Activated CD8-positive, alpha-beta T cell treated with anti-CD3 and anti-CD28 coated beads, Interleukin-2, amount 10 ng/mL, durations not matched to agents 7 days and 5 days (primary cell): Measurements from ENCODE around the gene MACO1. TPM values are rescaled to one million over a fixed set of nuclear protein-coding genes. Genes with fewer than 3 reads are reported as not detected.

ENCODE experiments used
- ATAC-seq: fragments of 150-1000 bp; cut with Tn5 transposase; one replicate; pipeline ENCODE4 v1.10.0; 2021; ENCODE audit warnings: moderate library complexity
- CTCF ChIA-PET: fragments of 350-600 bp; sonication (Branson Sonifier 250); formaldehyde crosslinking; loops from one replicate; lab custom pipeline; 2021; ENCODE audit warnings: antibody characterized with exemption; lab: Charles Lee
- POLR2A ChIA-PET: fragments of 350-600 bp; sonication (Branson Sonifier 250); formaldehyde crosslinking; loops from one replicate; lab custom pipeline; 2021; ENCODE audit warnings: antibody characterized with exemption; lab: Charles Lee
- DNase-seq: peaks from one replicate; pipeline ENCODE4 v3.0.0-alpha.2; 2020
- H3K27ac Mint-ChIP-seq: one replicate; pipeline ENCODE4 v1.8.0; 2021; ENCODE audit warnings: mild to moderate bottlenecking, mixed read lengths
- H3K27me3 Mint-ChIP-seq: one replicate; pipeline ENCODE4 v1.8.0; 2021; ENCODE audit warnings: low read depth, mixed read lengths
- H3K36me3 Mint-ChIP-seq: one replicate; pipeline ENCODE4 v1.8.0; 2021; ENCODE audit warnings: low read depth, mixed read lengths
- H3K4me1 Mint-ChIP-seq: one replicate; pipeline ENCODE4 v1.8.0; 2021; ENCODE audit warnings: low read depth, mixed read lengths
- H3K4me3 Mint-ChIP-seq: one replicate; pipeline ENCODE4 v1.8.0; 2021; ENCODE audit warnings: mild to moderate bottlenecking, mixed read lengths
- H3K9me3 Mint-ChIP-seq: one replicate; pipeline ENCODE4 v1.8.0; 2022; ENCODE audit warnings: mixed read lengths; ENCODE audit not compliant: insufficient read depth
- total RNA-seq, 2 experiments: library from RNA; stranded (reverse); gene quantifications; one replicate each; pipeline ENCODE4 v1.2.3, GENCODE V29; 2021

MACO1 gene
- total RNA-seq, 2 experiments from 2014 or later: 16.4 to 17.2 TPM

DNA sequence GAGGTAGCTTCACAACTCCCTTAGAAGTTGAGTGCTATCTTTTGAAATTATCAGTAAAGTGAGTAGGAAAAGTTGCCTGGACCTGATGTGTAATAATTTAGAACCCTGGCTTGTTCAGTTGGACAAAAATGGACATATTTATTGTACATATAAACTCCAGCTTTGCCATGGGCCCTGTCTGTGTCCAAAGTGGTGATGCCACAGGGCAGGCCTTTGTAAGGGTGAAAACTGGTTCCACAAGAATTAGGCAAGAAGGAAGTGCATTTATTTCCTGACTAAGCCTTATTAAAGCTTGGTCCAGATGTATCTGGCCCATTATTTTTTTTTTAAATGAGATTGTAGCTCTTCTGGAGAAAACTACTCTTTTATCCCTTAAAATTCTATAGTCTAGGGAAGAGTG lies 47.9 kb downstream of the MACO1 start:
- Mint-ChIP-seq H3K4me3 (no peak overlapping the region), H3K9me3 (no peaks in the 10 kb centered on the region), H3K27ac (no peak overlapping the region), H3K27me3 (no peaks in the 10 kb centered on the region), H3K4me1 (peaks cover 31% of the 10 kb centered on the region), H3K36me3 (peaks cover 14% of the 10 kb centered on the region)
- CTCF ChIA-PET: interaction anchor here (1.3 to 6.4 kb wide), 2 partner anchors 8 to 14 kb away, joined by 3 to 76 read pairs; no protein-coding TSS in a partner anchor
- DNase-seq: no peak
- ATAC-seq: no peak
- POLR2A ChIA-PET: no interaction called here

DNA sequence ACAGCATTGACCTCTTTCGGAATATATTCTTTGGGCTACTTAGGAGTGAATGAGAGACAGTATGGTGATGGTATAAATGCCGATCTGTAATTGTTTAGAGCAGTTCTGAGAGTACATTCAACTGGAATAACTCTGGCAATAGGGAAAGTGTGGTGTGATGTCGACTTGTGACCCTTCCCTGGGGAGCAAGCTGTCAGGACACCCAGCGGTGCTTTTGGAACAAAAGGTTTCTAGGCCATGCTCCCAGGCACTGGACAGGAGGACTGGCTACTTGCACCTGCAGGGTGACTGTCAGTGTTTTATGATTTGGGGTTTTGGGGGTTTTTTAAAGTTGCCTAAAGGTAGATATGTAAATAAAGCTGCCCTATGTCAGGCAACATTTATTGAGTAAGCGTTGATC lies 50.9 kb downstream of the MACO1 start:
- H3K27me3 Mint-ChIP-seq: no peaks in the 10 kb centered on the region
- ATAC-seq (no peak), DNase-seq (no peak)
- no peak overlapping the region for H3K27ac Mint-ChIP-seq
- ChIA-PET POLR2A (no interaction called here), CTCF (interaction anchor here (0.9 to 1.2 kb wide), 2 partner anchors 31 to 51 kb away, joined by 3 read pairs; partner anchors contain the start of gene MACO1)
- no peaks in the 10 kb centered on the region for H3K9me3 Mint-ChIP-seq
- peaks cover 9% of the 10 kb centered on the region for H3K4me1 Mint-ChIP-seq
- H3K36me3 Mint-ChIP-seq: peaks cover 27% of the 10 kb centered on the region
- no peak overlapping the region for H3K4me3 Mint-ChIP-seq

DNA sequence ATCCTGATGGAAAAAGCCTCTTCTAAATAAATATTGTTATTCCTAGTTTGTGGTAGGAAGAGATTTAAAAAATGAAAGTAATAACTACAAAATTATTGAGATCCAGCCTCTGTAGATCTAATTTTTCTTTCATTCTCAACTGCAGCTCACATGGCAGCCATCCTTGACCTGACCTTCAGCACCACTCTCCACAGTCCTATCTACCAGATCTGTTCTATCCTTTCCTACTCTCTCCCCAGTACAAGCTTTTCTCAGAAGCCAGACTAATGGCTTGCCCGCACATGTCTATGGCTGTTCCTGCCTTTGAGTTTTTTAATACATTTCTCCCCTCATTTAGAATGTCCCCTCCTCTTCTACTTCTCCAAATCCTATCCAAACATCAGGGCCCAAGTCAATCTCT lies 51.5 kb downstream of the MACO1 start:
- H3K27me3 Mint-ChIP-seq: no peaks in the 10 kb centered on the region
- H3K9me3 Mint-ChIP-seq: no peaks in the 10 kb centered on the region
- ChIA-PET POLR2A (no interaction called here), CTCF (interaction anchor here (1.2 to 1.5 kb wide), 2 partner anchors 32 to 54 kb away, joined by 3 to 4 read pairs; no protein-coding TSS in a partner anchor)
- DNase-seq (no peak), ATAC-seq (no peak)
- no peak overlapping the region for H3K4me3 Mint-ChIP-seq
- peaks cover 26% of the 10 kb centered on the region for H3K36me3 Mint-ChIP-seq
- H3K27ac Mint-ChIP-seq: no peak overlapping the region
- peaks cover 4% of the 10 kb centered on the region for H3K4me1 Mint-ChIP-seq

DNA sequence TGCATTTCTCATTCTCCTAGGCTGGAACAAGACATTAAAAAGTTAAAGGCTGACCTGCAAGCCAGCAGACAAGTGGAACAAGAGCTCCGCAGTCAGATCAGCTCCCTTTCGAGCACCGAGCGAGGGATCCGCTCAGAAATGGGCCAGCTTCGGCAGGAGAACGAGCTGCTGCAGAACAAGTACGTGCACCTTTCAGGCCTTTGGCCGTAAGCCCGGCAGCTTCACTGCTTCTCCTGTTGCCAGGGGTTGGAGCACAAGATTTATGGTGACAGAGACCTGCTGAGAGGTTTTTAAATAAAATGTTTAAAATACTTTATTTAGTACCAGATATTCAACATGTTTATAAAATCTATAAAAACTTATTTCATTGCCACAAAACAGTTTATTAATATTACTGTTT lies 53.4 kb downstream of the MACO1 start:
- POLR2A ChIA-PET: interaction anchor here (0.6 kb wide), 1 partner anchor 291 kb away, joined by 3 read pairs; no protein-coding TSS in a partner anchor
- Mint-ChIP-seq H3K4me1 (peaks cover 3% of the 10 kb centered on the region), H3K9me3 (no peaks in the 10 kb centered on the region), H3K27ac (no peak overlapping the region), H3K27me3 (no peaks in the 10 kb centered on the region), H3K36me3 (peaks cover 31% of the 10 kb centered on the region), H3K4me3 (no peak overlapping the region)
- DNase-seq (no peak), ATAC-seq (no peak)
- CTCF ChIA-PET: interaction anchor here (1.6 to 6.2 kb wide), 2 partner anchors 7 to 37 kb away, joined by 4 to 76 read pairs; no protein-coding TSS in a partner anchor

DNA sequence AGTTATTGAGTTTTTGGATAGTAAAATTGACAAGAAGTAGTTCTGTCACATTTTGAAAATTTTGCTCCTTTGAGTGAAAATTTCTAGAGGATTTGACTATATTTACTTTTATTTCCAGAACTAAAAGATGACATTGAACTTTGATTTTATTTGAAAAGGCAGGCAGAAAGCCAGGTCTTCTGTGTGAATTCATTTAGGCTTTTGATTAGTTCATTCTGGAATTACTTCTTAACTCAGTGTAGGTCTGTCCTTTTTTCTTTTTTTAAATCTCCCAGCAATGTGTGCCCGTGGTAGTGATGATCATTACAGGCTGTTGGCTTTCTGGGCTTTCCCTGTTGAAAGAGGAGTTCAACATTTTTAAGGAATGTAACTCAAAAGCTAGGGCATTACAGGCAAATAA lies 53.8 kb downstream of the MACO1 start:
- no peak for DNase-seq
- H3K4me3 Mint-ChIP-seq: no peak overlapping the region
- H3K4me1 Mint-ChIP-seq: peaks cover 3% of the 10 kb centered on the region
- H3K27me3 Mint-ChIP-seq: no peaks in the 10 kb centered on the region
- no peak overlapping the region for H3K27ac Mint-ChIP-seq
- ChIA-PET CTCF (interaction anchor here (1.0 to 6.2 kb wide), 4 partner anchors 7 to 81 kb away, joined by 3 to 76 read pairs (median 9); no protein-coding TSS in a partner anchor), POLR2A (interaction anchor here (0.6 kb wide), 1 partner anchor 291 kb away, joined by 3 read pairs; no protein-coding TSS in a partner anchor)
- H3K9me3 Mint-ChIP-seq: no peaks in the 10 kb centered on the region
- H3K36me3 Mint-ChIP-seq: peaks cover 35% of the 10 kb centered on the region
- no peak for ATAC-seq

DNA sequence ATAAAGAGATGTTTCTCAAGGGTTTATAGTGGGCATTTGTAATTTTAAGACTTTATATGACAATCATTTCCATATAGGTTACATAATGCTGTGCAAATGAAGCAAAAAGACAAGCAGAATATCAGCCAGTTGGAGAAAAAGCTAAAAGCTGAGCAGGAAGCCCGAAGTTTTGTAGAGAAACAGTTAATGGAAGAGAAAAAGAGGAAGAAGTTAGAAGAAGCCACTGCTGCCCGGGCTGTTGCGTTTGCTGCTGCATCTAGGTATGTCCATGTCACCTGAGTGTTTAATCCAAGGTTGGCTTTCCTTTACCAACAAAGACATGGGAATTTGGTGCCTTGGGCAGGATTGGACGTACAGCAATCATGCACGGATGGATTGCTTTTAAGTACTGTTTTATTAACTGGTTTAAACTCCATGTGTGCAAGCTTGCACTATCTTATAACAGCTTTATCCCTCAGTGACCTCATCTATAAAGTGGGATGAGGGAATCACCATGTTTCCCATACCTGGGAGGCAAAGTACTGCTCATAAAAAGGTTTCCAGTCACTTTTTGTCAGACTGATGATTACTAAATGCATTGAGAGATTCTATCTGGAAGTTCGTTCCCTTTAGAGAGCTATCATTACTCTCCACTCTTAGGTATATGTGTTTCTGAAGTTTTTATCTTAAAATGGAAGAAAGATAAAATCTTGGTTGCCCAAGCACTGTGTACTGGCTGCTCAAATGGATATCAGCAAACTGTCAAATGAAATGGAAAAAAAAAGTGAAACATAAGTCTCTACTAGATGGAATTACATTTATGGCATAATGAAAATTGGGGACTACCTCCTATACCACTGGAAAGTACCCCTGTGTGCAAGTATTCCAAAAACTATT lies 55.1 kb downstream of the MACO1 start:
- Mint-ChIP-seq H3K27me3 (no peaks in the 10 kb centered on the region), H3K36me3 (peaks cover 44% of the 10 kb centered on the region), H3K9me3 (no peaks in the 10 kb centered on the region), H3K27ac (no peak overlapping the region), H3K4me3 (no peak overlapping the region), H3K4me1 (peaks cover 3% of the 10 kb centered on the region)
- no peak for ATAC-seq
- CTCF ChIA-PET: interaction anchor here (0.7 to 6.2 kb wide), 8 partner anchors 8 to 80 kb away, joined by 3 to 76 read pairs (median 12); no protein-coding TSS in a partner anchor
- POLR2A ChIA-PET: no interaction called here
- no peak for DNase-seq

DNA sequence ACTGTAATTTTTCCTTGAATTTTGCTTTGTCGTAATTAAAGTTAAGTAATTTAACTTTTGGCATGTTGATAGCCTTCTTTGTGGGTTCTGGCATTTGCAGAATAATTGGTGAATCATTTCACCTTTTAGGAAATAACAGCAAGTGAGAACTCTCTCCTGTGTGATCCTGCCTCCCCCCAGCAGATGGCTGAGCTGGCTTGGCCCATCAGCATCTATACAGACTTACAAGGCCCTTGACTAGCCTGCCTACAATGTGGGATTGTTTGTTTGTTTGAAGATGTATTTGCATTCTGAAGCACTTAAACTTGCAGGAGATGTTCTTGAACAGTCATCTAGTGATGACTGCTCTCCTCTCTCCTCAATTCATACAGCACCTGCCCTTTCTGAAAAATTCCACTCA lies 55.9 kb downstream of the MACO1 start:
- H3K27me3 Mint-ChIP-seq: no peaks in the 10 kb centered on the region
- POLR2A ChIA-PET: no interaction called here
- DNase-seq (no peak), ATAC-seq (no peak)
- peaks cover 49% of the 10 kb centered on the region for H3K36me3 Mint-ChIP-seq
- no peak overlapping the region for H3K4me3 Mint-ChIP-seq
- CTCF ChIA-PET: interaction anchor here (0.7 to 6.2 kb wide), 13 partner anchors 9 to 80 kb away, joined by 3 to 76 read pairs (median 9); no protein-coding TSS in a partner anchor
- H3K27ac Mint-ChIP-seq: no peak overlapping the region
- H3K4me1 Mint-ChIP-seq: peaks cover 3% of the 10 kb centered on the region
- H3K9me3 Mint-ChIP-seq: no peaks in the 10 kb centered on the region

DNA sequence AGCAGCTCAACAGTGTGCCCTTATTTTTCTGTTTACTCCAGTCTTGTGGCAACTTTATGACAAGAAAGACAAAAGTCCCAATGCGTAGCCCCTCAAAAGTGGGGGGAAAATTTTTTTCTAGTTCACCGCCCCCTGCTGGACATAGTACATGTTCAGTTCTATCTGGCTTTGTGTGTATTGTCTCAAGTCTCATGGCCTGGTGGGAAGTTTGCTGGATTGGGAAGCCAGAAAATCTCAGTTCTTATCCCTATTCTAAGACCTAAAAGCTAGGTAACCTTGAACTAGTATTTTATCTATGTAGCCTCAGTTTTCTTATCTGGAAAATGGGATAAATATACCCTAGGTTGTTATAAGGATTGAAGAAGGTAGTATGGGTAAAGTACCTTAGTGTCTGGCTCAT lies 56.9 kb downstream of the MACO1 start:
- DNase-seq: peak; percentile 51
- CTCF ChIA-PET: interaction anchor here (0.6 to 6.2 kb wide), 24 partner anchors 10 to 93 kb away, joined by 3 to 76 read pairs (median 6); no protein-coding TSS in a partner anchor
- POLR2A ChIA-PET: interaction anchor here (0.6 kb wide), 1 partner anchor 44 kb away, joined by 6 read pairs; no protein-coding TSS in a partner anchor
- no peaks in the 10 kb centered on the region for H3K9me3 Mint-ChIP-seq
- no peaks in the 10 kb centered on the region for H3K4me1 Mint-ChIP-seq
- no peaks in the 10 kb centered on the region for H3K27me3 Mint-ChIP-seq
- ATAC-seq: no peak
- no peak overlapping the region for H3K4me3 Mint-ChIP-seq
- H3K27ac Mint-ChIP-seq: no peak overlapping the region
- H3K36me3 Mint-ChIP-seq: peaks cover 58% of the 10 kb centered on the region

DNA sequence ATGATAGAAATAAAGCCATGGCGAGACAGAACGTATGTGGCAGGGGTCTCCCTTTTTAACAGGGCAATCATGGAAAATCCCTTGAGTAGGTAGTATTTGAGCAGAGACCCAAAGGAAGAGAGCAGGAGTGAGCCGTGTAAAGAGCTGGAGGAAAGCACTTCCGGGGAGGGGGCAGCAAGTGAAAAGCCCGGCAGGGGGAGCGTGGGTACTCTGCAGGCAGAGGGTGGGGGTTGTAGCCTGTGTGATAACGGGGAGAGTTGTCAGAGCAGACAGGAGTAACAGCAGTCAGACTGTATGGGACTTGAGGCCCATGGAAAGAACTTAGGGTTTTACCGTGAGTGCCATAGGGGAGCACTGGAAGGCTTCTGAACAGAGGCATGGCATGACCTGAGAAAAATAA lies 61.6 kb downstream of the MACO1 start:
- ChIA-PET CTCF (interaction anchor here (0.7 to 1.3 kb wide), 4 partner anchors 11 to 162 kb away, joined by 3 to 4 read pairs (median 3); no protein-coding TSS in a partner anchor), POLR2A (no interaction called here)
- no peak for DNase-seq
- H3K27ac Mint-ChIP-seq: no peak overlapping the region
- no peaks in the 10 kb centered on the region for H3K9me3 Mint-ChIP-seq
- H3K27me3 Mint-ChIP-seq: no peaks in the 10 kb centered on the region
- peaks cover 52% of the 10 kb centered on the region for H3K36me3 Mint-ChIP-seq
- ATAC-seq: no peak
- no peak overlapping the region for H3K4me3 Mint-ChIP-seq
- H3K4me1 Mint-ChIP-seq: peaks cover 5% of the 10 kb centered on the region

DNA sequence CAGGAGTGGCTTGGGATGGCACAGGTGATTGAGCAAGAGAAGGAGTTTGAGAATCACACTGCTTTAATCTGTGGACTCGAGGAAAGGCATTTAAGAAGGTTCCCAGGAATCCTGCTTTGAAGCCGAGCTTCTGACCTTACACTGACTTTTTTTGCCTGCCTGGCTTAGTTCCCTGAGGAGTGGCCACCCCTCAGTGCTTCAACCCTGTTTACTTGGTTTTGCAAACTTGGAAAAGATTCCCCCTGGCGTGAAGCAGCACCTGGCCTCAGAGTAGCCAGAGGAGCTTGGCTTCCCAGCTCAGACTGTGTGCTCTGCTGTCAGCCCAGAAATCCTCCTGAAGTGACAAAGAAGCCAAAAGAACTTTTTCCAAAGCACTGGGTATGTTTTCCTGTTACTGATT lies 64.3 kb downstream of the MACO1 start:
- H3K36me3 Mint-ChIP-seq: peaks cover 48% of the 10 kb centered on the region
- no peaks in the 10 kb centered on the region for H3K9me3 Mint-ChIP-seq
- peaks cover 9% of the 10 kb centered on the region for H3K4me1 Mint-ChIP-seq
- DNase-seq (no peak), ATAC-seq (no peak)
- H3K27me3 Mint-ChIP-seq: no peaks in the 10 kb centered on the region
- H3K4me3 Mint-ChIP-seq: no peak overlapping the region
- ChIA-PET POLR2A (no interaction called here), CTCF (interaction anchor here (0.6 to 4.7 kb wide), 4 partner anchors 8 to 26 kb away, joined by 3 to 35 read pairs (median 4); no protein-coding TSS in a partner anchor)
- no peak overlapping the region for H3K27ac Mint-ChIP-seq

DNA sequence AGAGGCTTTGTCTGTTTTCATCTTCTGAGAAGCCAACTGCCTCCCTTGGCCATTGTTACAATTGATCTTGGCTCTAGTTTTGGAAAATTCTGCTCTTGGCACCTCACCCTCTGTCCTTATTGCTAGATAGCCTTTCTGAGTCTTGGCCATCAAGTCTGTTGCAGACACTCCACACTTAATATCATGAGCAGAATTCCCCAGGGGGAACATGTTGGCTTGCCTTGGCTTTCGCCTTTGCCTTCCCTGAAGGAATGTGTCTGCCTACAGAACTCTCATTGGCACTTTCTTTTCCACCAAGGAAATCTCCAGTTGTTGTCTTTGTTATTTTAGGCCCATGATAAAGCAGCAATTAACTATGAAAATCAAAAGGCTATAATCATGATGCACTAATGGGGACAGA lies 70.0 kb downstream of the MACO1 start:
- Mint-ChIP-seq H3K4me1 (peaks cover 9% of the 10 kb centered on the region), H3K27ac (no peak overlapping the region), H3K9me3 (no peaks in the 10 kb centered on the region), H3K27me3 (no peaks in the 10 kb centered on the region), H3K36me3 (peaks cover 18% of the 10 kb centered on the region), H3K4me3 (no peak overlapping the region)
- ChIA-PET CTCF (interaction anchor here (0.6 to 0.7 kb wide), 2 partner anchors 12 to 13 kb away, joined by 3 read pairs; no protein-coding TSS in a partner anchor), POLR2A (no interaction called here)
- DNase-seq (no peak), ATAC-seq (no peak)
